Liver (tissue), 9 donors: Measurements from ENCODE around the gene NSMF. TPM values are rescaled to one million over a fixed set of nuclear protein-coding genes. Genes with fewer than 3 reads are reported as not detected.

Experiments
- DNase-seq: peaks from one replicate; pipeline ENCODE4 v3.0.0-alpha.2; 2017; ENCODE audit warnings: low spot score
- H3K27ac ChIP-seq, 2 donors: one replicate each; pipeline ENCODE4 v1.7.0; 2013; ENCODE audit warnings: inconsistent platforms in 2 of 2, low read length in 2 of 2, control low read depth in 1 of 2, low read depth in 1 of 2, mild to moderate bottlenecking in 1 of 2
- H3K27me3 ChIP-seq, 4 donors: one replicate each; pipeline versions ENCODE4 v1.6.1 to v1.7.0; 2013; ENCODE audit warnings: low read length in 3 of 4, inconsistent platforms in 1 of 4, mild to moderate bottlenecking in 1 of 4, moderate library complexity in 1 of 4; ENCODE audit not compliant: control insufficient read depth in 4 of 4, insufficient read depth in 4 of 4
- H3K36me3 ChIP-seq, 4 donors: one replicate each; pipeline versions ENCODE4 v1.6.1 to v1.7.0; 2013; ENCODE audit warnings: low read length in 3 of 4, mild to moderate bottlenecking in 3 of 4, low read depth in 1 of 4, moderate library complexity in 1 of 4; ENCODE audit not compliant: control insufficient read depth in 4 of 4, insufficient read depth in 3 of 4
- H3K4me1 ChIP-seq, 4 donors: one replicate each; pipeline versions ENCODE4 v1.6.1 to v1.7.0; 2013; ENCODE audit warnings: low read length in 3 of 4, mild to moderate bottlenecking in 3 of 4, moderate library complexity in 1 of 4; ENCODE audit not compliant: control insufficient read depth in 4 of 4, insufficient read depth in 4 of 4
- H3K4me3 ChIP-seq, 3 donors: one replicate each; pipeline versions ENCODE4 v1.6.1 to v1.7.0; 2013; ENCODE audit warnings: low read length in 3 of 3, control low read depth in 1 of 3, low read depth in 1 of 3, mild to moderate bottlenecking in 1 of 3
- H3K9ac ChIP-seq, 2 donors: one replicate each; pipeline ENCODE4 v1.7.0; 2013; ENCODE audit warnings: low read length in 2 of 2, mild to moderate bottlenecking in 2 of 2, moderate library complexity in 2 of 2, control low read depth in 1 of 2, low read depth in 1 of 2
- H3K9me3 ChIP-seq, 4 donors: one replicate each; pipeline versions ENCODE4 v1.6.1 to v1.7.0; 2013; ENCODE audit warnings: low read length in 3 of 4; ENCODE audit not compliant: control insufficient read depth in 4 of 4
- FOXA1 ChIP-seq: IDR thresholded peaks from 2 replicates; pipeline ENCODE4 v1.6.1; 2016; ENCODE audit warnings: antibody characterized with exemption
- GABPA ChIP-seq, 2 donors: IDR thresholded peaks in 1 of 2; conservative IDR thresholded peaks in 1 of 2; 2 replicates each; pipeline ENCODE4 v1.6.1; 2016; ENCODE audit warnings: antibody characterized with exemption in 2 of 2, mild to moderate bottlenecking in 1 of 2, moderate library complexity in 1 of 2
- HNF4G ChIP-seq: IDR thresholded peaks from 2 replicates; pipeline ENCODE4 v1.6.1; 2016; ENCODE audit warnings: antibody characterized with exemption
- JUND ChIP-seq, 2 donors: IDR thresholded peaks; 2 replicates each; pipeline ENCODE4 v1.6.1; 2016; ENCODE audit warnings: antibody characterized with exemption in 2 of 2
- MAX ChIP-seq: IDR thresholded peaks from 2 replicates; pipeline ENCODE4 v1.6.1; 2016; ENCODE audit warnings: antibody characterized with exemption
- RAD21 ChIP-seq, 2 donors: IDR thresholded peaks; 2 replicates each; pipeline ENCODE4 v1.6.1; 2016; ENCODE audit warnings: antibody characterized with exemption in 2 of 2, mild to moderate bottlenecking in 2 of 2
- RXRA ChIP-seq, 2 donors: IDR thresholded peaks; 2 replicates each; pipeline ENCODE4 v1.6.1; 2017 to 2018; ENCODE audit warnings: antibody characterized with exemption in 2 of 2, mild to moderate bottlenecking in 1 of 2
- TAF1 ChIP-seq: conservative IDR thresholded peaks from 2 replicates; pipeline ENCODE4 v1.6.1; 2016; ENCODE audit warnings: antibody characterized with exemption, mild to moderate bottlenecking
- YY1 ChIP-seq: IDR thresholded peaks from 2 replicates; pipeline ENCODE4 v1.6.1; 2016; ENCODE audit warnings: antibody characterized with exemption, mild to moderate bottlenecking
- WGBS: extraction: QIAGEN DNeasy Blood & Tissue Kit; methylation state at CpG from one replicate; pipeline ENCODE4 v1.1.7; 2013; 5-methylcytosine and 5-hydroxymethylcytosine counted together
- polyA plus RNA-seq, 2 donors: library from polyadenylated mRNA; stranded (reverse) in 1 of 2; unstranded in 1 of 2; fragments of 200-250 nt in 1 of 2; fragments of >200 nt in 1 of 2; fragmentation: Nextera tagmentation in 1 of 2; extraction: Ambion mirVana in 1 of 2; gene quantifications; one replicate each; pipeline versions ENCODE4 v1.2.1 to v1.2.3, GENCODE V29; 2013 to 2015
- total RNA-seq, 2 donors: library from RNA; depleted of rRNA; stranded (reverse); fragments of >200 nt; gene quantifications; one replicate each; pipeline ENCODE4 v1.2.3, GENCODE V29; 2014
- TF ChIP-seq, protein P1 (sequence below): fragments of 150-350 bp; IDR thresholded peaks from 2 replicates; pipeline ENCODE4 v1.5.1; 2017; ENCODE audit warnings: improper control_type of control experiment, low read depth, low read length; ENCODE audit not compliant: missing input control
- TF ChIP-seq, protein P2 (sequence below): IDR thresholded peaks from 2 replicates; pipeline ENCODE4 v1.6.1; 2016; ENCODE audit warnings: antibody characterized with exemption
- TF ChIP-seq, protein P3 (sequence below): IDR thresholded peaks from 2 replicates; pipeline ENCODE4 v1.6.1; 2016; ENCODE audit warnings: antibody characterized with exemption, mild to moderate bottlenecking
- TF ChIP-seq, protein P4 (sequence below): IDR thresholded peaks from 2 replicates; pipeline ENCODE4 v1.6.1; 2016; ENCODE audit warnings: antibody characterized with exemption
- donor health status: healthy.
- donor health status: healthy.
- donor health status: healthy.
- donor health status: healthy.
- donor health status: healthy.

The NSMF gene
- total and polyA plus RNA-seq, 4 donors = 1.7 to 13.5 (median 8.7) TPM

- 94% methylated on average over 13 of the region's 13 CpGs for WGBS
- H3K9ac ChIP-seq = no peak overlapping the region
- H3K9me3 ChIP-seq = no peaks in the 10 kb centered on the region
- DNase-seq = no peak
- H3K36me3 ChIP-seq = peaks cover 0 to 23% (median 4%) of the 10 kb centered on the region in 4 donors
- H3K4me1 ChIP-seq = no peaks in the 10 kb centered on the region
- H3K27me3 ChIP-seq = no peaks in the 10 kb centered on the region
- no peak for TF ChIP-seq TAF1
- TF ChIP-seq YY1 = no peak
- TF ChIP-seq RAD21 (IDR thresholded peaks at IDR 0.05) = no peak
- TF ChIP-seq, protein P1, sequence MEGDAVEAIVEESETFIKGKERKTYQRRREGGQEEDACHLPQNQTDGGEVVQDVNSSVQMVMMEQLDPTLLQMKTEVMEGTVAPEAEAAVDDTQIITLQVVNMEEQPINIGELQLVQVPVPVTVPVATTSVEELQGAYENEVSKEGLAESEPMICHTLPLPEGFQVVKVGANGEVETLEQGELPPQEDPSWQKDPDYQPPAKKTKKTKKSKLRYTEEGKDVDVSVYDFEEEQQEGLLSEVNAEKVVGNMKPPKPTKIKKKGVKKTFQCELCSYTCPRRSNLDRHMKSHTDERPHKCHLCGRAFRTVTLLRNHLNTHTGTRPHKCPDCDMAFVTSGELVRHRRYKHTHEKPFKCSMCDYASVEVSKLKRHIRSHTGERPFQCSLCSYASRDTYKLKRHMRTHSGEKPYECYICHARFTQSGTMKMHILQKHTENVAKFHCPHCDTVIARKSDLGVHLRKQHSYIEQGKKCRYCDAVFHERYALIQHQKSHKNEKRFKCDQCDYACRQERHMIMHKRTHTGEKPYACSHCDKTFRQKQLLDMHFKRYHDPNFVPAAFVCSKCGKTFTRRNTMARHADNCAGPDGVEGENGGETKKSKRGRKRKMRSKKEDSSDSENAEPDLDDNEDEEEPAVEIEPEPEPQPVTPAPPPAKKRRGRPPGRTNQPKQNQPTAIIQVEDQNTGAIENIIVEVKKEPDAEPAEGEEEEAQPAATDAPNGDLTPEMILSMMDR = no peak
- H3K4me3 ChIP-seq = no peak overlapping the region
- no peak overlapping the region for H3K27ac ChIP-seq
Measured at GRCh38 chr9:137491735-137492432, 32.8 kb upstream of the NSMF start.

- Histone ChIP-seq H3K4me1 (no peaks in the 10 kb centered on the region), H3K9me3 (no peaks in the 10 kb centered on the region), H3K27ac (no peak overlapping the region), H3K9ac (no peak overlapping the region), H3K27me3 (no peaks in the 10 kb centered on the region), H3K4me3 (no peak overlapping the region), H3K36me3 (peaks cover 0 to 22% (median 4%) of the 10 kb centered on the region in 4 donors)
- WGBS = 96% methylated on average over 9 of the region's 9 CpGs
- DNase-seq = no peak
- TF ChIP-seq, protein P1 = no peak
- TF ChIP-seq, protein P2, sequence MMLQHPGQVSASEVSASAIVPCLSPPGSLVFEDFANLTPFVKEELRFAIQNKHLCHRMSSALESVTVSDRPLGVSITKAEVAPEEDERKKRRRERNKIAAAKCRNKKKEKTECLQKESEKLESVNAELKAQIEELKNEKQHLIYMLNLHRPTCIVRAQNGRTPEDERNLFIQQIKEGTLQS = no peak
- TF ChIP-seq RXRA (IDR thresholded peaks at IDR 0.05) = no peak
- no peak for TF ChIP-seq HNF4G
- no peak for TF ChIP-seq MAX
- TF ChIP-seq, protein P3, sequence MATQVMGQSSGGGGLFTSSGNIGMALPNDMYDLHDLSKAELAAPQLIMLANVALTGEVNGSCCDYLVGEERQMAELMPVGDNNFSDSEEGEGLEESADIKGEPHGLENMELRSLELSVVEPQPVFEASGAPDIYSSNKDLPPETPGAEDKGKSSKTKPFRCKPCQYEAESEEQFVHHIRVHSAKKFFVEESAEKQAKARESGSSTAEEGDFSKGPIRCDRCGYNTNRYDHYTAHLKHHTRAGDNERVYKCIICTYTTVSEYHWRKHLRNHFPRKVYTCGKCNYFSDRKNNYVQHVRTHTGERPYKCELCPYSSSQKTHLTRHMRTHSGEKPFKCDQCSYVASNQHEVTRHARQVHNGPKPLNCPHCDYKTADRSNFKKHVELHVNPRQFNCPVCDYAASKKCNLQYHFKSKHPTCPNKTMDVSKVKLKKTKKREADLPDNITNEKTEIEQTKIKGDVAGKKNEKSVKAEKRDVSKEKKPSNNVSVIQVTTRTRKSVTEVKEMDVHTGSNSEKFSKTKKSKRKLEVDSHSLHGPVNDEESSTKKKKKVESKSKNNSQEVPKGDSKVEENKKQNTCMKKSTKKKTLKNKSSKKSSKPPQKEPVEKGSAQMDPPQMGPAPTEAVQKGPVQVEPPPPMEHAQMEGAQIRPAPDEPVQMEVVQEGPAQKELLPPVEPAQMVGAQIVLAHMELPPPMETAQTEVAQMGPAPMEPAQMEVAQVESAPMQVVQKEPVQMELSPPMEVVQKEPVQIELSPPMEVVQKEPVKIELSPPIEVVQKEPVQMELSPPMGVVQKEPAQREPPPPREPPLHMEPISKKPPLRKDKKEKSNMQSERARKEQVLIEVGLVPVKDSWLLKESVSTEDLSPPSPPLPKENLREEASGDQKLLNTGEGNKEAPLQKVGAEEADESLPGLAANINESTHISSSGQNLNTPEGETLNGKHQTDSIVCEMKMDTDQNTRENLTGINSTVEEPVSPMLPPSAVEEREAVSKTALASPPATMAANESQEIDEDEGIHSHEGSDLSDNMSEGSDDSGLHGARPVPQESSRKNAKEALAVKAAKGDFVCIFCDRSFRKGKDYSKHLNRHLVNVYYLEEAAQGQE = no peak
- TF ChIP-seq JUND (IDR thresholded peaks at IDR 0.05) = no peak
- TF ChIP-seq GABPA (IDR thresholded peaks at IDR 0.05 in 1 of 2, conservative IDR thresholded peaks at IDR 0.05 in 1 of 2) = no peak
- no peak for TF ChIP-seq FOXA1
- TF ChIP-seq, protein P4, sequence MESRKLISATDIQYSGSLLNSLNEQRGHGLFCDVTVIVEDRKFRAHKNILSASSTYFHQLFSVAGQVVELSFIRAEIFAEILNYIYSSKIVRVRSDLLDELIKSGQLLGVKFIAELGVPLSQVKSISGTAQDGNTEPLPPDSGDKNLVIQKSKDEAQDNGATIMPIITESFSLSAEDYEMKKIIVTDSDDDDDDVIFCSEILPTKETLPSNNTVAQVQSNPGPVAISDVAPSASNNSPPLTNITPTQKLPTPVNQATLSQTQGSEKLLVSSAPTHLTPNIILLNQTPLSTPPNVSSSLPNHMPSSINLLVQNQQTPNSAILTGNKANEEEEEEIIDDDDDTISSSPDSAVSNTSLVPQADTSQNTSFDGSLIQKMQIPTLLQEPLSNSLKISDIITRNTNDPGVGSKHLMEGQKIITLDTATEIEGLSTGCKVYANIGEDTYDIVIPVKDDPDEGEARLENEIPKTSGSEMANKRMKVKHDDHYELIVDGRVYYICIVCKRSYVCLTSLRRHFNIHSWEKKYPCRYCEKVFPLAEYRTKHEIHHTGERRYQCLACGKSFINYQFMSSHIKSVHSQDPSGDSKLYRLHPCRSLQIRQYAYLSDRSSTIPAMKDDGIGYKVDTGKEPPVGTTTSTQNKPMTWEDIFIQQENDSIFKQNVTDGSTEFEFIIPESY = no peak
Measured at GRCh38 chr9:137490532-137491186, 31.5 kb upstream of the NSMF start.
